SU-DHL-6 (cell line): ENCODE data around the gene DAG1.

Source experiments
- H2AFZ ChIP-seq: fragments of 200-600 bp; sonication (generic); 2 replicates; pipeline ENCODE4 v1.6.1; 2014; ENCODE audit warnings: low read depth, mild to moderate bottlenecking, moderate library complexity, mixed read lengths, antibody characterized with exemption, low read length; ENCODE audit not compliant: severe bottlenecking
- H3F3A ChIP-seq: fragments of 200-600 bp; shearing (Covaris generic); 2 replicates; pipeline ENCODE4 v1.6.0; 2016; ENCODE audit warnings: antibody characterized with exemption, mild to moderate bottlenecking; ENCODE audit not compliant: insufficient read depth
- H3K27ac ChIP-seq: fragments of 200-600 bp; sonication (generic); 2 replicates; pipeline ENCODE4 v1.5.1; 2016; ENCODE audit warnings: low read depth, mild to moderate bottlenecking, low read length, moderate library complexity, mixed read lengths
- H3K27me3 ChIP-seq: fragments of 200-600 bp; sonication (generic), shearing (Covaris generic); 2 replicates; pipeline ENCODE4 v1.6.0; 2014; ENCODE audit warnings: mild to moderate bottlenecking, low read length
- H3K36me3 ChIP-seq: fragments of 200-600 bp; sonication (generic); 2 replicates; pipeline ENCODE4 v1.6.1; 2014; ENCODE audit warnings: mild to moderate bottlenecking, low read length, mixed read lengths
- H3K4me2 ChIP-seq: fragments of 300-600, 200-600 bp; shearing (Covaris generic), sonication (generic); 2 replicates; pipeline ENCODE4 v1.6.0; 2014; ENCODE audit warnings: low read length, low read depth, mild to moderate bottlenecking; ENCODE audit not compliant: poor library complexity, severe bottlenecking
- H3K4me3 ChIP-seq: fragments of 200-600 bp; sonication (generic); 2 replicates; pipeline ENCODE4 v1.5.1; 2014; ENCODE audit warnings: antibody characterized with exemption, low read length, mild to moderate bottlenecking, mixed read lengths; ENCODE audit not compliant: insufficient read depth, poor library complexity, severe bottlenecking
- H3K79me2 ChIP-seq: fragments of 200-600 bp; sonication (generic); 2 replicates; pipeline ENCODE4 v1.6.1; 2014; ENCODE audit warnings: mild to moderate bottlenecking, low read length, moderate library complexity; ENCODE audit not compliant: insufficient read depth
- H3K9ac ChIP-seq: fragments of 200-600 bp; sonication (generic); 2 replicates; pipeline ENCODE4 v1.7.0; 2014; ENCODE audit warnings: mild to moderate bottlenecking, low read length
- H3K9me2 ChIP-seq: fragments of 200-600 bp; sonication (generic); replicated peaks from 2 replicates; pipeline ENCODE4 v1.6.1; 2014; ENCODE audit warnings: low read length; ENCODE audit not compliant: insufficient read depth
- H3K9me3 ChIP-seq: fragments of 200-600 bp; sonication (generic); 2 replicates; pipeline ENCODE4 v1.6.1; 2014; ENCODE audit warnings: low read length, mixed read lengths; ENCODE audit not compliant: insufficient read depth
- H4K20me1 ChIP-seq: fragments of 200-600 bp; sonication (generic); 2 replicates; pipeline ENCODE4 v1.6.1; 2014; ENCODE audit warnings: low read depth, mild to moderate bottlenecking, antibody characterized with exemption, low read length, moderate library complexity, mixed read lengths
- CTCF ChIP-seq: fragments of 200-600 bp; sonication (generic); IDR thresholded peaks from one replicate; pipeline ENCODE4 v1.5.1; 2017; ENCODE audit warnings: antibody characterized with exemption, mild to moderate bottlenecking, low read length, moderate library complexity; ENCODE audit not compliant: insufficient read depth, poor library complexity, severe bottlenecking
- EZH2phosphoT487 ChIP-seq: fragments of 200-600 bp; sonication (generic), shearing (Covaris generic); conservative IDR thresholded peaks from 2 replicates; pipeline ENCODE4 v1.6.1; 2018; ENCODE audit warnings: mild to moderate bottlenecking, antibody characterized with exemption, low read length, moderate library complexity, mixed read lengths

Gene DAG1

GRCh38 chr3:49582177-49582576 is 112.1 kb downstream of the DAG1 start:
- Histone ChIP-seq H4K20me1 (no peaks in the 10 kb centered on the region), H3K9me3 (no peaks in the 10 kb centered on the region), H3K27me3 (no peaks in the 10 kb centered on the region), H2AFZ (no peak overlapping the region), H3K4me3 (no peak overlapping the region), H3K4me2 (no peak overlapping the region), H3K79me2 (no peaks in the 10 kb centered on the region), H3K9ac (no peak overlapping the region), H3F3A (no peaks in the 10 kb centered on the region), H3K36me3 (no peaks in the 10 kb centered on the region), H3K27ac (no peak overlapping the region), H3K9me2 (no peaks in the 10 kb centered on the region)
- TF ChIP-seq CTCF (no peak), EZH2phosphoT487 (no peak)
